ENCODE results near the gene NRF1.

Gene NRF1

GRCh38 chr7:129741743-129742213 is 130.3 kb downstream of the NRF1 start:
- no peak for DNase-seq

- no peak for DNase-seq
Observed at GRCh38 chr7:129742256-129742655, 130.7 kb downstream of the NRF1 start.

- DNase-seq, result no peak
Observed at GRCh38 chr7:129746857-129747529, 135.5 kb downstream of the NRF1 start.

- DNase-seq, result no peak
Observed at GRCh38 chr7:129748356-129749109, 137.0 kb downstream of the NRF1 start.

GRCh38 chr7:129750091-129750490 is 138.6 kb downstream of the NRF1 start:
- DNase-seq, result no peak

GRCh38 chr7:129750501-129750900 is 139.0 kb downstream of the NRF1 start:
- DNase-seq, result no peak

- no peak for DNase-seq
Observed at GRCh38 chr7:129751916-129752315, 140.4 kb downstream of the NRF1 start.

- no peak for DNase-seq
Observed at GRCh38 chr7:129752760-129753159, 141.2 kb downstream of the NRF1 start.

- DNase-seq, result no peak
Observed at GRCh38 chr7:129754406-129754805, 142.9 kb downstream of the NRF1 start.

GRCh38 chr7:129757991-129758390 is 146.5 kb downstream of the NRF1 start:
- DNase-seq, result no peak

- no peak for DNase-seq
Observed at GRCh38 chr7:129762387-129762969, 151.0 kb downstream of the NRF1 start.

GRCh38 chr7:129764247-129765084 is 152.9 kb downstream of the NRF1 start:
- no peak for DNase-seq

GRCh38 chr7:129765352-129765751 is 153.8 kb downstream of the NRF1 start:
- no peak for DNase-seq

GRCh38 chr7:129767120-129768015 is 155.8 kb downstream of the NRF1 start:
- no peak for DNase-seq

- DNase-seq, result no peak
Observed at GRCh38 chr7:129768614-129769399, 157.3 kb downstream of the NRF1 start.

- DNase-seq, result no peak
Observed at GRCh38 chr7:129769400-129769774, 157.9 kb downstream of the NRF1 start.

GRCh38 chr7:129769866-129770808 is 158.6 kb downstream of the NRF1 start:
- no peak for DNase-seq

- no peak for DNase-seq
Observed at GRCh38 chr7:129771201-129771927, 159.8 kb downstream of the NRF1 start.

GRCh38 chr7:129771928-129772479 is 160.5 kb downstream of the NRF1 start:
- DNase-seq, result no peak

Measured in CD4-positive, alpha-beta T cell treated with Interleukin-4 for 4 hours (primary cell).